Dermis microvascular lymphatic vessel endothelial cell (primary cell): ENCODE data around the gene SIAH1. TPM values are rescaled to one million over a fixed set of nuclear protein-coding genes. Genes with fewer than 3 reads are reported as not detected.
"Not testable (repeated sequence)": the region's sequence is repeated elsewhere in the genome, so short reads cannot be mapped to it uniquely, and the experiment has no call there.

Experiments
- DNase-seq, 2 donors: peaks; one replicate each; pipeline versions ENCODE4 v3.0.0 to v3.0.0-alpha.2; 2010; ENCODE audit warnings: low read depth in 2 of 2
- total RNA-seq: library from RNA; depleted of rRNA; stranded (reverse); fragments of >200 nt; gene quantifications from 2 replicates; pipeline ENCODE4 v1.2.1, GENCODE V29; 2014

The SIAH1 gene
- total RNA-seq, 1 donor from 2014 or later: 28.4 TPM

- no peak for DNase-seq
These were observed 52.2 kb downstream of the SIAH1 start for GRCh38 chr16:48332978-48333377.

DNA sequence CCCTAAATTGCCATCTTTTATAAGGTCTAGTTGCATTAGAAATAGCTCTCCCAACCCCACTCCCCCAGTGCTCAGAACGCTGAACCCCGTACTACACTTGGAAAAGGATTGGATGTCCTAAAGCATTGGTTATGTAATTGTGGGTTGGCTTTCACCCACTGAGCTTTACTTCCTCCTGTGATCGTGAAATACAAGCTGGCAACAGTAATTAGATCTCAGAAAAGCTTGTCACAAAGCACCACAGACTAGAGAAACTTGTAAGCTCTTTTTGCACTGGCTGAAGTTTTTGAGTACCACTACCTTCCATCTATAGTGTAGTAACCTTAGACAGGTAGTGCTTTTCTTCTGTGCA is 54.4 kb downstream of the SIAH1 start:
- no peak for DNase-seq

DNA sequence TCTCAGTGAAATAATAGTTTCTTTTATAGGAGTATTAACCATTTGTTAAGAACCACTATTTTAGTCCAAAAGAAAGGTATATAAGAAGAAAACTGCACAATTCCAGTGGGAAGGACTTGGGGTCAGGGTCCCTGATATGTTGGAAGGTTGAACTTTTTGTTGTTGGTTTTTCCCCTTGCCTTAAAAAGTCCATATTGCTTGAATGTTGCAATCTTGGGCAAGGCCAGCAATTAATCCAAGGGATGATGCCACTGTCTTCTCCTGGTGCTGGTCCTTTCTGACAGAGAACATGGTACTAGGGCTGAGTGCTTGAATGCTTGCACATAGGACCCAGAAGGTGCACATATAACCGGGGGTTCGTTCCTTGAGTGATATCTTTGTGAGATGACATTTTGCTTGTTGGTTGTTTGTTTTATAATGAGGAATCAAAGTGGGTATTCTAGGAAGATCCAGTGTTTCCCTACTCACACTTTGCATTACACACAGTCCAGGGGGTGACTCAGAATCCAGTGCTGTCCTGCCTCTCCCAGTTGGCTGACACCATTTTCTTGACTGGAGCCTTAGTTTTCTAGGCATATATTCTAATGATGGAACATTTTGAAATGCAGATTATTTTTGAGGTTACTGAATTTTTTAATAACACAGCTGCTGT is 54.9 kb downstream of the SIAH1 start:
- no peak for DNase-seq

DNA sequence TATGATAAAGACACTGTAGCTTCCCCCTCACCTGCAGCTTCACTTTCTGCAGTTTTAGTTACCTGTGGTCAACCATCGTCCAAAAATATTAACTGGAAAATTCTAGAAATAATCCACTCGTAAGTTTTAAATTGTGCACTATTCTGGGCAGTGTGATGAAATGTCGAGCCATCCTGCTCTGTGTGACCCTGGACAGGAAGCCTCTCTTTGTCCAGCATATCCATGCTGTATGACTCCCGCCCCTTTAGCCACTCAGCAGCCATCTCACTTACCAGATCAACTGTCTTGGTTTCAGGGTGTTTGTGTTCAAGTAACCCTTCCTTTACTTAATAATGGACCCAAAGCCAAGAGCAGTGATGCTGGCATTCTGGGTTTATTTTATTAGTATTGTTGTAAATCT is 56.1 kb downstream of the SIAH1 start:
- DNase-seq: peak; percentile 30 to 33

GRCh38 chr16:48326915-48327314 is 58.3 kb downstream of the SIAH1 start:
- DNase-seq: peak in 1 of 2 donors; percentile 7

DNA sequence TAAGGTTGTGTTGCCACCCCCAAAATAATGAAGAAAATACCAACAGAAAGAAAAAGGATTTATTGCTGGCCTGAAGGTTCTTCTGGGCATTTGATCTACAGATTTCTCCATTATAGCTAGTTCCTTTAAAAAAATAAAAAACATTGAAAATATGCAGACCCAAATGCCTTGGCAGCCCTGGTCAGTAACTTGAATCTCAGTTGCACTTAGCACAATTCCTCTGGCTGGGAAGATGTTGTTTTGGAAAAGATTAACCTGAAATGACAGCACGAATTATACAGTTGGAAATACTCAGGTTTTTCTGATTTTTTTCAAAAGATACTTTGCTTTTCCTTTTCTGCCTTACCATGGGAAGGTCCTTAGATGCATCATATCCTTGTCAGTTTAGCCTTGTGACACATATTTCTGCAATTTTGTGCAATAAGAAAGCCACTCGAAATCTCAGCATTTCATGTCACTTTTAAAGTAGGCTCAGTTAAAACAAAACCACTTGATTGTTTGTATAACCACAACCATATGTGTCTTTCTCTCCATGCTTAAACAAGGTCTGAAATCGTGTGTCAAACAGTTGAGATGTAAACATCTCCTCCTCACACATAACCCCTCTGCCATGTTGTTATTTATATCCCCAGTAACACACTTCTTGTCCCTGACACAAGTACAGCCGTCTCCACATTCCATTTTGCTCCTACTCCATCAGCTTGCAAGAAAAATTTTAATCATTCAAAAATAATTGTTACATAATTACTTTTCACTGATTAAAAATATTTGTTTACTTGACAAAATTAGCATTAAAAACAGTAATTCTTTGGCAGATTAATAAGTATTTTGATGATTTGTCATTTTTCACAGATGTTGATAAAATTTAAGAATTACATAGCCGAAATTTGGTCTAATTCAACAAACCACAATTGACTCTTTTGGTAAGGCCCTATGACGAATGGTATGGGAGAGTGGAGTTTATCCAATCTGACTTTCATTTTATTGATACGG is 61.1 kb downstream of the SIAH1 start:
- no peak for DNase-seq

GRCh38 chr16:48321317-48322036 is 63.7 kb downstream of the SIAH1 start:
- no peak for DNase-seq

DNA sequence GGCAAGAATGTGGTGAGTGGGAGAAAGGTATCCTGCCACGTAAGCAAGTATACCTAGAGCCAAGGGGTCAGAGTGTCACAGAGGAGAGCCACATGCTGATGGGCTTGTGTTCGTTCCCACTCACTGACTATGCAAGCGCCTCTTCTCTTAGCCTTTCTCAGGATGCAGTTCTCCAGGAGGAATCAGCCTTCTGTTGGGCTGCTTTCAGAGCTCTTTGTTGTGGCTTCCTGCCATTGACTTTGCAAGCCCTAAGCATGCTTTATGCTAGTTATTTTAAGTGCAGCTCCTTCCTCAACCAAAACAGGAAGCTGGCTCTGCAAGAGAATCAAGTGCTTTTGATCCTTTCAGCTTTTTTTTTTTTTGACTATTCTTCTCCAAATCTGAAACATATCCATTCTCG is 66.6 kb downstream of the SIAH1 start:
- DNase-seq: peak in 1 of 2 donors; percentile 87

GRCh38 chr16:48317614-48318315 is 67.4 kb downstream of the SIAH1 start:
- peak in 1 of 2 donors; percentile 83 for DNase-seq

DNA sequence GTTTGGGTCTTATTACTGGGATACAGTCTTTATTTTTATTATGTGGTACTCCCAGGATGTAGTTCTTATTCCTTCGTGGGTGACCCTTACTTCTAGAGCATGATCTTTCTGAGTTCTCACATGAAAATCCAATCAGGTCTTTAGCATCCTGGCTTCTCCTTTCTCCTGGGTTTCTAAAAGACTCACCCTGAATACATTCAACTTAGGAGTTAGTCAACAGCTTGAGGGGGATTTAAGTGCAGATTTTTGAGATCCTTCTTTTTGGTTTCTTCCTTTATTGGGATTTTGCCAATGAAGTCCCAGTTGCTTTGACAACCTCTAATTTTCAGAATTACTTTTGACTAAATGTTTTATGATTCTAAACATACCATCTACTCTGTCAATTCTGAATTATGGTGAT is 68.2 kb downstream of the SIAH1 start:
- DNase-seq: no peak

GRCh38 chr16:48313905-48314304 is 71.3 kb downstream of the SIAH1 start:
- not testable (repeated sequence) for DNase-seq

DNA sequence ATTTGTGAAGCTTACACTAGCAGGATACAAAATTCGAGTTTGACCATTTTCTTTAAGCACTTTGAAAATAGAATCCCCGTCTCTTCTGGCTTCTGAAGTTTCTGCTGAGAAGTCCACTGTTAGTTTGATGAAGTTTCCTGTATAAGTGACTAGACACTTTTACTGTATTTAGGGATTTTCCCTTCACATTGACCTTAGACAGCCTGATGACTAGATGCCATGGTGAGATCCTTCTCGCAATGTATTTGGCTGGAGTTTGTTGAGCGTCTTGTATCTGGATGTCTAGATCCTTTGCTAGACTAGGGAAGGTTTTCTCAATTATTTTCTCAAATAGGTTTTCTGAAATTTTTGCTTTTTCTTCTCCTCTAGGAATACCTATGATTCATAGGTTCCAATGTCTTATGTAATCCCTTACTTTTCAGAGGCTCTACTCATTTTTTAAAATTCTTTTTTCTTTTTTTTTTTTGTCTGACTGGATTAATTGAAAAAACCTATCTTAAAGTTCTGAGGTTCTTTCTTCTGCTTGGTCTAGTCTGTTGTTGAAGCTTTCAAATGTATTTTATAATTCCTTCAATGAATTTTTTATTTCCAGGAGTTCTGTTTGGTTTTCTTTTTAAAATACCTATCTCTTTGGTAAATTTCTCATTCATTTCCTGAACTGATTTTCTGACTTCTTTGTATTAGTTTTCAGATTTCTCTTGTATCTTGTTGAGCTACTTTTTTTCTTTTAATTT is 74.1 kb downstream of the SIAH1 start:
- no peak for DNase-seq

Other genes starting within 250 kb of the SIAH1 start
- not detected in 2 replicates for gene ABCC12, start 229.4 kb downstream of the SIAH1 start, total RNA-seq
- 22.2 and 30.2 TPM in 2 replicates for gene LONP2, start 141.1 kb downstream of the SIAH1 start, total RNA-seq
- not detected in 2 replicates for gene ABCC11, start 137.9 kb downstream of the SIAH1 start, total RNA-seq
- gene N4BP1, start 224.8 kb upstream of the SIAH1 start, total RNA-seq: 8.9 and 12.6 TPM in 2 replicates